Measurements from ENCODE around the gene SCG2.

SCG2 gene

GRCh38 chr2:223570784-223571183 lies 31.4 kb downstream of the SCG2 start:
- no peak for DNase-seq

- no peak for DNase-seq
Measured at GRCh38 chr2:223566396-223566795, 35.8 kb downstream of the SCG2 start.

GRCh38 chr2:223563462-223563861 lies 38.7 kb downstream of the SCG2 start:
- no peak for DNase-seq

DNA sequence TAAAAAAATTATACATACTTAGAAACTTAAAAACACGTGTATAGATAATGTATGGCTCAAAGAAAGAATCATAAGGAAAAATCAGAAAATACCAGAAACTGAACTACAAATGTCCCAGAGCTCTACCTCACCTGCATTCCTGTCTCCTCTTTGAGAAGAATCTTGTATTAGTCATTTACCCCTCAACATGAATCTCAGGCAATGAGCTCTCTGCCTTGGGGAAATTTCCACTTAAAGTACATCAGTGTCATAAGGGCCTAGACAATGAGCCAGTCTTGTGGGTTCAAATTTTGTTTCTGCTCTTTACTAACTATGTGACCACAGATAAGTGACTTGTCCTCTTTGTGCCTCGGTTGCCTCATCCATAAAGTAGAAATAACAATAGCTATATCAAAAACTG lies 40.1 kb downstream of the SCG2 start:
- no peak for DNase-seq

GRCh38 chr2:223560749-223561435 lies 41.3 kb downstream of the SCG2 start:
- DNase-seq, result no peak

- no peak for DNase-seq
Measured at GRCh38 chr2:223558970-223559369, 43.2 kb downstream of the SCG2 start.

DNA sequence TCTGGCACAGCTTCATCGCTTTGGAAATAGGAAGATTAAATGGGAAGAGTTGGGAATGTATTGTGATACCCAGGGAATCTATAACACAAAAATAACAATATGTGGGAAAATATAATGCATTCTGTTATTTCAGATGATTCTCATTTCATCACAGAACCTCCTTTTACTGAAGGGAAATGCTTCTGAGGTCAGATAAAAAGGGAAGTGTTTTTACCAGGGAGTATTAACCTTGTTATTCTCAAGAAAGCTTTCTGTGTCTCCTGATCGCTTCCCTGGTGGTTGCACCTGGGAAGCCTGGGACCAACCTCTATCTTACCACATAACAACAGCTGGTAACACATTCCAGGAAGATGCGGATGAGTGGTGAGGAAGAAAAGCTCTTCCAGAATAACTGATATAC lies 47.2 kb downstream of the SCG2 start:
- DNase-seq, result peak; percentile 9

- DNase-seq, result no peak
Measured at GRCh38 chr2:223549215-223549614, 52.9 kb downstream of the SCG2 start.

- DNase-seq, result no peak
Measured at GRCh38 chr2:223548194-223548593, 54.0 kb downstream of the SCG2 start.

Data from MV-4-11 (cell line).